ENCODE measurements around the gene ELAC2. TPM values are rescaled to one million over a fixed set of nuclear protein-coding genes. Genes with fewer than 3 reads are reported as not detected.

The ELAC2 gene
- polyA plus RNA-seq, 3 donors: 24.2 to 39.6 (median 26.0) TPM

GRCh38 chr17:12993631-12994030 is 24.2 kb downstream of the ELAC2 start:
- peaks cover 81 to 88% of the 10 kb centered on the region in 2 donors for H3K36me3 ChIP-seq (replicated peaks in 1 of 2; ENCODE audit: control insufficient read depth in 1 of 2, insufficient read depth in 2 of 2, low read length in 2 of 2)
- peaks cover 85 to 89% of the 10 kb centered on the region in 2 donors for H3K36me3 Mint-ChIP-seq
- intact Hi-C loops (cut with micrococcal nuclease): no loop called here
- H3K4me1 ChIP-seq (ENCODE audit: control insufficient read depth in 1 of 2, insufficient read depth in 2 of 2, low read length in 2 of 2): no peaks in the 10 kb centered on the region
- no peak overlapping the region for H3K4me3 ChIP-seq (replicated peaks in 1 of 3; ENCODE audit: low read depth in 2 of 3, low read length in 3 of 3)
- no peak overlapping the region for H3K27ac Mint-ChIP-seq
- H3K4me3 Mint-ChIP-seq: no peak overlapping the region
- peaks cover 0 to 9% (median 3%) of the 10 kb centered on the region in 7 donors for H3K9me3 Mint-ChIP-seq
- H3K79me2 ChIP-seq (ENCODE audit: insufficient read depth, low read length): no peaks in the 10 kb centered on the region
- no peak overlapping the region for H3K9ac ChIP-seq (ENCODE audit: insufficient read depth, low read length, poor library complexity, severe bottlenecking)
- no peak overlapping the region for H2AFZ ChIP-seq (ENCODE audit: insufficient read depth, low read depth, low read length, poor library complexity, severe bottlenecking)
- H3K27ac ChIP-seq (ENCODE audit: low read depth in 1 of 2, low read length in 2 of 2): no peak overlapping the region
- peaks cover 0 to 2% (median 0%) of the 10 kb centered on the region in 3 donors for H3K27me3 Mint-ChIP-seq (ENCODE audit: low read depth in 3 of 3)
- H3K4me1 Mint-ChIP-seq: no peaks in the 10 kb centered on the region
- H3K4me2 ChIP-seq (replicated peaks; ENCODE audit: extremely low read depth, low read length, poor library complexity, severe bottlenecking): no peak overlapping the region
- H3K9me3 ChIP-seq (replicated peaks in 1 of 2; ENCODE audit: control insufficient read depth in 1 of 2, insufficient read depth in 1 of 2, low read length in 2 of 2): no peaks in the 10 kb centered on the region
- 98% methylated on average over 14 of the region's 14 CpGs for WGBS (ENCODE audit: insufficient coverage)
- TF ChIP-seq CTCF (IDR thresholded peaks at IDR 0.05): no peak
- no peaks in the 10 kb centered on the region for H3K27me3 ChIP-seq (ENCODE audit: control insufficient read depth in 2 of 2, insufficient read depth in 2 of 2, low read length in 2 of 2)
- no peak for DNase-seq
- no peaks in the 10 kb centered on the region for H4K20me1 ChIP-seq (ENCODE audit: insufficient read depth, low read length)

GRCh38 chr17:12992676-12993075 is 25.2 kb downstream of the ELAC2 start:
- no peaks in the 10 kb centered on the region for H3K79me2 ChIP-seq (ENCODE audit: insufficient read depth, low read length)
- H3K27ac ChIP-seq (ENCODE audit: low read depth in 1 of 2, low read length in 2 of 2): no peak overlapping the region
- no peak overlapping the region for H3K4me2 ChIP-seq (replicated peaks; ENCODE audit: extremely low read depth, low read length, poor library complexity, severe bottlenecking)
- H3K36me3 Mint-ChIP-seq: peaks cover 75 to 80% of the 10 kb centered on the region in 2 donors
- no peak overlapping the region for H3K9ac ChIP-seq (ENCODE audit: insufficient read depth, low read length, poor library complexity, severe bottlenecking)
- no peaks in the 10 kb centered on the region for H4K20me1 ChIP-seq (ENCODE audit: insufficient read depth, low read length)
- peak overlapping the region in 1 of 7 donors; percentile 50 for H3K27ac Mint-ChIP-seq
- H3K4me1 Mint-ChIP-seq: no peaks in the 10 kb centered on the region
- peaks cover 0 to 2% (median 0%) of the 10 kb centered on the region in 3 donors for H3K27me3 Mint-ChIP-seq (ENCODE audit: low read depth in 3 of 3)
- 98% methylated on average over 12 of the region's 14 CpGs for WGBS (ENCODE audit: insufficient coverage)
- H3K4me1 ChIP-seq (ENCODE audit: control insufficient read depth in 1 of 2, insufficient read depth in 2 of 2, low read length in 2 of 2): no peaks in the 10 kb centered on the region
- no peaks in the 10 kb centered on the region for H3K27me3 ChIP-seq (ENCODE audit: control insufficient read depth in 2 of 2, insufficient read depth in 2 of 2, low read length in 2 of 2)
- H3K4me3 ChIP-seq (replicated peaks in 1 of 3; ENCODE audit: low read depth in 2 of 3, low read length in 3 of 3): no peak overlapping the region
- no peak overlapping the region for H2AFZ ChIP-seq (ENCODE audit: insufficient read depth, low read depth, low read length, poor library complexity, severe bottlenecking)
- H3K9me3 Mint-ChIP-seq: peaks cover 0 to 9% (median 3%) of the 10 kb centered on the region in 7 donors
- no peak for DNase-seq
- H3K36me3 ChIP-seq (replicated peaks in 1 of 2; ENCODE audit: control insufficient read depth in 1 of 2, insufficient read depth in 2 of 2, low read length in 2 of 2): peaks cover 72 to 79% of the 10 kb centered on the region in 2 donors
- H3K4me3 Mint-ChIP-seq: no peak overlapping the region
- intact Hi-C loops (cut with micrococcal nuclease): no loop called here
- no peaks in the 10 kb centered on the region for H3K9me3 ChIP-seq (replicated peaks in 1 of 2; ENCODE audit: control insufficient read depth in 1 of 2, insufficient read depth in 1 of 2, low read length in 2 of 2)
- no peak for TF ChIP-seq CTCF (IDR thresholded peaks at IDR 0.05)

Data from CD14-positive monocyte (primary cell).